ENCODE results near the gene HYDIN. TPM values are rescaled to one million over a fixed set of nuclear protein-coding genes. Genes with fewer than 3 reads are reported as not detected.

HYDIN gene
- not detected in 2 replicates for polyA plus RNA-seq (2014; cell fraction: cytosol; rRNA removed)
- 0.19 TPM in 1 of 2 replicates, not detected in the other for polyA plus RNA-seq (2014; cell fraction: nucleus; rRNA removed)

GRCh38 chr16:71230122-71230845, at the start of gene HYDIN:
HYDIN (minus strand) TSS chr16:71230722; CDS start chr16:71186895, 43,827 bp downstream.
- DNase-seq (ENCODE audit: low spot score): peak; percentile 75

GRCh38 chr16:71276589-71277334, 46.2 kb upstream of the HYDIN start:
- no peak for DNase-seq (ENCODE audit: low spot score)

DNA sequence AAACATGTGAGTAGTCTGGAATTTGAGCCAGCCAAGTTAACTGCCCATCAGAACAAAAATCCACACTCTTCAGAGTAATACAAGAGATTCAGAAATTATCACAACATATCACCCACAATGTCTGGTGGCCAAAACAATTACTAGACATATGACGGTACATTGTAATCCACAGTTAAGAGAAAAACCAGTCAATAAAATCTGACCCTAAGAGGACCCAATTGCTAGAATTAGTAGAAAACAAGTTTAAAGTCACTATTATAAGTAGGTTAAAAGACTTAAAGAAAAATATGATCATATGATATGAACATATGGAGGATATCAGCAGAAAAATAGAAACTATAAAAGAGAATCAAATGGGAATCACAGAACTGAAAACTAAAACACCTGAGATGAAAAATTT, 42.9 kb upstream of the HYDIN start:
- DNase-seq (ENCODE audit: low spot score): no peak

DNA sequence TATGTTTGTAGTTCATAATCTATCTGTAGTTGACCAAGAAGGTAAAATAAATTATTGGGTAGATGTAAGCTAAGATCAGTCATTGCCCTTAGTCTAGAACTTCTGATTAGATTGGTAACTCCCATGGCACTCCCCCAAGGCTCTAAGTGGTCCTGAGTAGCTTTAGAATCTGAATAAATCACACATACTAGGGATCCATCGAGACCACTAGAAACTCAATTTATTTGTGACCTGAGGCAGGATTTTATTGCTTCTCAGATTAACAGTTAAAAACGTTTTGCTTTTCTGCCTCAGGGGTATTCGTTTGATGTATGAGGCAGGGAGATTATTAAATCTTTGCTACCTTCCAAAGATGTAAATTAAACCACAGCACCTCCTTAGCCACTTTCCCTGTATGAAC, 33.8 kb upstream of the HYDIN start:
- no peak for DNase-seq (ENCODE audit: low spot score)

- no peak for DNase-seq (ENCODE audit: low spot score)
Measured at GRCh38 chr16:71263582-71263981, 33.1 kb upstream of the HYDIN start.

GRCh38 chr16:71262391-71262790, 31.9 kb upstream of the HYDIN start:
- DNase-seq (ENCODE audit: low spot score): no peak

- DNase-seq (ENCODE audit: low spot score): no peak
Measured at GRCh38 chr16:71260995-71261394, 30.5 kb upstream of the HYDIN start.

DNA sequence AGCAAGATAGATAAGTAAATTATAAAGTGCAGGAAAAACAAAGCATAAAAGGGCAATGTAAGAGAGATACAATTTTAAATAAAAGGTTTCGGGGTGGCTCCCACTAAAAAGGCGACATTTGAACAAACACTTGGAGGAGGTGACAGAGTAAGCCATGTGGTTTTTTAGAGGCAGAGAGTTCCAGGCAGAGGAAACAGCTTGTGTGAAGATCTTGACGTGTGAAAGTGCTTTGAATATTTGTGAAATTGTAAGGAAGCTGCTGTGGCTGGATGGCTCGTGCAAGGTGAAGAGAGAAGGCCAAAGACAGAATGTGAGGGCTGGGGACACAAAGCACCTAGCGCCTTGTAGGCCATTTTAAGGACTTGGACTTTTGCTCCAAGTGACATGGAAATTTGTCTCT, 28.6 kb upstream of the HYDIN start:
- no peak for DNase-seq (ENCODE audit: low spot score)

- no peak for DNase-seq (ENCODE audit: low spot score)
Measured at GRCh38 chr16:71258372-71258771, 27.9 kb upstream of the HYDIN start.

DNA sequence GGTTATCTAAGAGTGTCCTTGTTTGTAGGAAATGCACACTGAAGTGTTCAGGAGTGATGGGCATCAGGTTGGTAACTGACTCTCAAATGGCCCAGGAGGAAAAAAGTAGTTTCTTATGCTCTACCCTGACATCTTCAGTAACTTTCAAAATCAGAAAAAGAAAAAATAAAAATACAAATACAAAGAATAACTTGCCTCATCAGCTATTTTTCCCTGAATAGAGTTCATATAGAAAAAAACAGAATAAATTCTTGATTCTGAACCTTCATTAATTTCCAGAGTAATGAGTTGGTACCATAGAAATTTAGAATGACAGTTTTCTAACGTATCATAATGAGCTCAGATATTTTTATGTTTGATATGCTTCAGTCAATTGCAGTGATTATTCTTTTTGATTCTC, 27.2 kb upstream of the HYDIN start:
- DNase-seq (ENCODE audit: low spot score): no peak

GRCh38 chr16:71255721-71256120, 25.2 kb upstream of the HYDIN start:
- DNase-seq (ENCODE audit: low spot score): no peak

DNA sequence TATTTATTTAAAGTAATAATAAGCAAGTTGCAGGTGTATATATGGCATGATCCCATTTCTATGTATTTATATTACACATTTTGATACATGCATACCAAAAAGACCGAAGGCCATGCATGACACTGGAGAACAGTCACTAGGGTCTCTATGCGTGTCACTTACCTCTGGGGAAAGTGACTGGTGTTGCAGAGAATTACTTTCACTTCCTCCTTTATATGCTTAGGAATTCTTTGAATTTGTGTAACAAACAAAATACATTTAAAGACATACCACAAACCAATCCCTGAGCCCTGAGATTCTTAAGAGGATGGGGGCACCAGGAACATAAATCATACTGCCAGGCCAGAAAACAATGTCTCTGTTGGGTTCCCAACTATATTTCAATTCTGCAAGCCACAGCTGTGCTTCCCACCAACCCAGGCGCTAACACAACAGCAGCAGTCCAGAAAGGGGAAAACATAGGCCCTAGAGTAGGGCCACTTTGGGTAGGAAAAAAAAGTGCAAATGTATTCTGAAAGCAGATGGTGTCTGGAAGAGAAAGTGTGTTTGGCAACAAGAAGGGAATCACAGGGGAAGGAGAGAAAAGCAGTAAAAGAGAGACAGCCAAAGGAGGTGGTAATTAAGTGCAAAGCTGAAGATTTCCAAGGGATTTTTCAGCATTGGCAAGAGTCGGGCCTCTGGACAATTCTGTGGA, 24.5 kb upstream of the HYDIN start:
- no peak for DNase-seq (ENCODE audit: low spot score)

- DNase-seq (ENCODE audit: low spot score): no peak
Measured at GRCh38 chr16:71250461-71251235, 20.1 kb upstream of the HYDIN start.

DNA sequence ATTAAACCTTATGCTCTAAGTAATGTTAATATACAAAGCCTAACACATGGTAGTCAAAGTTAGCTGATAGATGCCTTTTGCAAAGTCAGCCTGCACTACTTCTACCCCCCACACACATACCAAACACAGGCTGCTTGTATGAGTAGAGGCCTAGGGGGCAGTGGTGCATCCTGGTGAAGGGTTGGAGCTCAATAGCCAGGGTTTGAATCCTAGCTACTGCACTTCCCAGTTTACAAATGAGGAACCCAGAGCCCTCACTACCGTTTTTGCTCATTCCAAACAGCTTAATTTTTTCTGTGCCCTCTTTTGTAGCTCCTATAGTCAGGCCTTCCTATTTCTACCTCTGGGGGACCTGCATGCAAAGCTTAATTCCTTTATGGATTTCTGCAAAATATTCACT, 18.9 kb upstream of the HYDIN start:
- DNase-seq (ENCODE audit: low spot score): no peak

DNA sequence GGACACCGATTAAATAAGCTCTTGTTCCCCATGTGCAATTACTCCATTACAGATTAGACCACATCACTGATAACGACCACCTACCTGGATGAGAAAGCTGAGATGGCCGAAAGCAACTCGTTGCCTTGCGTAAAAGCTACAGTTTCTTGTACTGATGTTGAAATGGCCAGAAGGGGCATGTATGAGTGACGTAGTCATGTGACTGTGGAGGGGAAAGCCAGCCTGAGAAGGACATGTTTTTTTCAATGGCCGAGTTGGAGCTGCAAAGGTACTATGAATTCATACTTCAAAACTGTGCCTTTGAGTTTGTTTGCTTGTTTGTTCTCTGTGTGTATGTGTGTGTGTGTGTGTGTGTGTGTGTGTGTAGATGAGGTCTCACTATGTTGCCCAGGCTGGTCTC, 17.0 kb upstream of the HYDIN start:
- no peak for DNase-seq (ENCODE audit: low spot score)

DNA sequence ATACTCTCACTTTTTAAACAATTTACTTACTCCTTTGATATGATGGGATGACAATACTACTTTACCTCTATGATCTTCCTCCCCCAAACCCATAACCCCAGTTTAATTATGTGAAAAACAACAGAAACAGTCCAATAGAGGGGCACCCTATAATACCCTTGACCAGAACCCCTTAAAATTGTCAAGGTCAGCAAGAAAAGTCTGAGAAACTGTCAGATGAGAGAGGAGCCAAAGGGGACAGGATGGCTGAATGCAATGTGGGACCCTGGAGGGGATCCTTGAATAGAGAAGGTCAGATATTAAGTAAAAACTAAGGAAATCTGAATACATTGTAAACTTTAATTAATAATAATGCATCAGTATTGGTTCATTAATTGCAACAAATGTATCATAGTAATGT, 15.8 kb upstream of the HYDIN start:
- DNase-seq (ENCODE audit: low spot score): no peak

DNA sequence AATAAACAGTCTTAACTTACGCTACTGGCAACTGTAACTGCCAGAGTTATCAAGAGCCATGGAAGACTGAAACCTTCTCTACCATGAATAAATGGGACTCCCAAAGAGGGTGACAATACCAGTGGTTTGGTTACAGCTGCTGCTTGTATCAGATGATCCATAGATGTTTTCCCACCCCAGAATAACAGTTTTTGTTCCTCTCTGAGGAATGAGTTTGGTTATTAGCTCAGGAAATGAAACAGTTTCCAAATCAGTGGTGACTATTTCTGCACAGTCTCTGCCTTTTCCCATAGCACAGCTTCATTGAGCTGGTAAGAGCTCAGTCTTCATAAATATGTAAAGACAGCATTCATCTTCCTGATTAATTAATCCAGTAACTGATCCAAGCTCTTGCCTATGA, 14.0 kb upstream of the HYDIN start:
- DNase-seq (ENCODE audit: low spot score): no peak

- DNase-seq (ENCODE audit: low spot score): no peak
Measured at GRCh38 chr16:71242601-71243000, 12.1 kb upstream of the HYDIN start.

DNA sequence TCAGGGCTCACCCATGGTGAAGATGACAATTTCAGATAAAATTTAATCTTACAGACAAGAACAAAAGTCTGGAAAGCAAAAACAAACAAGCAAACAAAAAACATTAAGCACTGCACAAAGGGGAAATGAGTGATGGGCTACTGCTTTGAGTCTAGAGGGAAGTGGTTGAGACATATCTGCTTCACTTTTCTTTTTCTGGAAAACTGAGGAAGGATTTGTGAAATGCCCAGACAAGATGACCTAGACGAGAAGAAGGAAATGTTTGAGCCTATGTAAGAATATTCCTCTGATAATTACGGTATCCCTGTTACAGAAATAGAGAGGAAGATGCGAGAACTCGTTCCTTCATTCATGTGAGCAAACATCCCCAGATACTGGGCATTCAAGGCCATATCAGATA, 11.5 kb upstream of the HYDIN start:
- DNase-seq (ENCODE audit: low spot score): no peak

DNA sequence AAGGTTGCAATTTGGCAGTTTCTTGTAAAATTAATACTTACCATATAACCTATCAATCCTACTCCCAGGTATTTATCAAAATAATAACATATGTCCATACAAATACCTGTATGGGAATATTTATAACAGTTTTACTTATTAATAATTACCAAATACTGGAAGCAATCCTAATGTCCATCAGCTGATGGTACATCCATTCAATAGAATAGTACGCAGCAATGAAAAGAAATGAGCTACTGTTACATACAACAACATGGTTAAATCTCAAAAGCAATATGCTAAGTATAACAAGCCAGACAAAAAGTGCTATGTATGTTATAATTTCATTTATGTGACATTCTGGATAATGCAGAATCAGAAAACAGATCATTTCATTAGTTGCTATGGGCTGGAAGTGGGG, 1.2 kb downstream of the HYDIN start:
- no peak for DNase-seq (ENCODE audit: low spot score)

- DNase-seq (ENCODE audit: low spot score): no peak
Measured at GRCh38 chr16:71226229-71227141, 4.0 kb downstream of the HYDIN start.
